H1 (cell line): ENCODE results near the gene ZNF425.
A peak's percentile ranks its signal among the peaks of the same experiment; 100 is the strongest.

Source experiments
- ATF3 ChIP-seq: IDR thresholded peaks from 2 replicates; pipeline ENCODE4 v1.6.1; 2011; ENCODE audit warnings: low read depth, mild to moderate bottlenecking, low read length; ENCODE audit not compliant: insufficient read depth
- CTCF ChIP-seq, 3 experiments: IDR thresholded peaks; 1 replicate in 2 of 3; 2 replicates in 1 of 3; pipeline versions ENCODE4 v1.5.1 to v1.6.1; 2011; ENCODE audit warnings: low read length in 3 of 3, mild to moderate bottlenecking in 3 of 3, inconsistent platforms in 2 of 3, low read depth in 1 of 3, moderate library complexity in 1 of 3; ENCODE audit not compliant: insufficient read depth in 1 of 3; ENCODE audit errors: control extremely low read depth in 1 of 3
- POLR2A ChIP-seq, 2 experiments: IDR thresholded peaks; 1 replicate in 1 of 2; 2 replicates in 1 of 2; pipeline ENCODE4 v1.6.1; 2011; ENCODE audit warnings: low read depth in 2 of 2, low read length in 2 of 2, mild to moderate bottlenecking in 2 of 2; ENCODE audit errors: control extremely low read depth in 1 of 2
- POLR2AphosphoS5 ChIP-seq: IDR thresholded peaks from 2 replicates; pipeline ENCODE4 v1.6.1; 2011; ENCODE audit warnings: low read depth, low read length
- RNF2 ChIP-seq: fragments of 200-900, 300-1000 bp; sonication (generic); IDR thresholded peaks from 2 replicates; pipeline ENCODE4 v1.7.1; 2016; ENCODE audit warnings: borderline replicate concordance, low read depth, mild to moderate bottlenecking, antibody characterized with exemption, low read length; ENCODE audit not compliant: poor library complexity, severe bottlenecking; ENCODE audit errors: missing control alignments

GRCh38 chr7:149145031-149145845 is 19.1 kb upstream of the ZNF425 start:
- peak; percentile 76 for TF ChIP-seq POLR2AphosphoS5
- TF ChIP-seq POLR2A (IDR thresholded peaks at IDR 0.05; ENCODE audit: control extremely low read depth in 1 of 2, low read depth in 2 of 2, low read length in 2 of 2): peak in 1 of 2 experiments; percentile 75; a peak in 2 of 3 replicates
- no peak for TF ChIP-seq CTCF (IDR thresholded peaks at IDR 0.05; ENCODE audit: control extremely low read depth in 1 of 3, insufficient read depth in 1 of 3, low read depth in 1 of 3, low read length in 3 of 3)
- no peak for TF ChIP-seq ATF3
- no peak for TF ChIP-seq RNF2
